Dermis lymphatic vessel endothelial cell (primary cell): Measurements from ENCODE around the gene TMEM238. TPM values are rescaled to one million over a fixed set of nuclear protein-coding genes. Genes with fewer than 3 reads are reported as not detected.

Experiments used
- total RNA-seq: library from RNA; depleted of rRNA; stranded (reverse); fragments of >200 nt; gene quantifications from 2 replicates; pipeline ENCODE4 v1.2.1, GENCODE V29; 2014

The TMEM238 gene
- 0.17 and 0.22 TPM in 2 replicates for total RNA-seq

GRCh38 chr19:55384131-55384919, at the start of gene TMEM238:
TSS of gene TMEM238 (minus strand) at chr19:55384292. CDS start at chr19:55384259, 33 bp downstream.

GRCh38 chr19:55407550-55407799, 23.4 kb upstream of the TMEM238 start, which contains the start of gene UBE2S:
TSS of gene UBE2S (minus strand) at chr19:55407788. CDS start at chr19:55407589, 199 bp downstream.

GRCh38 chr19:55385724-55386492, 1.8 kb upstream of the TMEM238 start, which contains the start of gene RPL28:
TSS of gene RPL28 (plus strand) at chr19:55385932. CDS start at chr19:55386358, 426 bp downstream.

GRCh38 chr19:55376241-55376933, 7.7 kb downstream of the TMEM238 start, which contains the start of gene TMEM190:
TSS of gene TMEM190 (plus strand) at chr19:55376826. CDS start at chr19:55376854, 28 bp downstream.

GRCh38 chr19:55370305-55370988, 13.6 kb downstream of the TMEM238 start, which contains the start of gene IL11:
TSS of gene IL11 (minus strand) at chr19:55370463. CDS start at chr19:55370310, 153 bp downstream.

GRCh38 chr19:55362990-55363716, 20.9 kb downstream of the TMEM238 start, which contains the start of gene GARIN5B:
TSS of gene GARIN5B (minus strand) at chr19:55363260. CDS start at chr19:55363066, 194 bp downstream.

GRCh38 chr19:55354698-55355212, 29.3 kb downstream of the TMEM238 start, which contains the start of gene COX6B2:
TSS of gene COX6B2 (minus strand) at chr19:55354719. CDS start at chr19:55354521, 198 bp downstream.

GRCh38 chr19:55339105-55339888, 44.8 kb downstream of the TMEM238 start, which contains the start of gene KMT5C:
TSS of gene KMT5C (plus strand) at chr19:55339876. CDS start at chr19:55341937, 2,061 bp downstream.

Other genes starting within 250 kb of the TMEM238 start
- 0.77 and 0.87 TPM in 2 replicates for gene TNNT1, start 235.1 kb downstream of the TMEM238 start, total RNA-seq
- not detected in 2 replicates for gene TNNI3, start 226.6 kb downstream of the TMEM238 start, total RNA-seq
- gene DNAAF3, start 217.7 kb downstream of the TMEM238 start, total RNA-seq: 0.34 and 0.65 TPM in 2 replicates
- under 0.01 TPM in 1 of 2 replicates, not detected in the other for gene SYT5, start 204.0 kb downstream of the TMEM238 start, total RNA-seq
- 0.09 and 0.33 TPM in 2 replicates for gene PTPRH, start 174.8 kb downstream of the TMEM238 start, total RNA-seq
- gene TMEM86B, start 155.5 kb downstream of the TMEM238 start, total RNA-seq: 0.33 and 1.0 TPM in 2 replicates
- gene PPP6R1, start 125.3 kb downstream of the TMEM238 start, total RNA-seq: 16.4 and 18.0 TPM in 2 replicates
- 18.6 and 19.6 TPM in 2 replicates for gene HSPBP1, start 104.2 kb downstream of the TMEM238 start, total RNA-seq
- gene BRSK1, start 100.3 kb downstream of the TMEM238 start, total RNA-seq: 0.65 and 0.77 TPM in 2 replicates
- not detected in 2 replicates for gene TMEM150B, start 59.0 kb downstream of the TMEM238 start, total RNA-seq
- gene KMT5C, start 44.4 kb downstream of the TMEM238 start, total RNA-seq: 3.2 and 3.3 TPM in 2 replicates
- not detected in 2 replicates for gene COX6B2, start 29.6 kb downstream of the TMEM238 start, total RNA-seq
- not detected in 2 replicates for gene GARIN5B, start 21.0 kb downstream of the TMEM238 start, total RNA-seq
- gene IL11, start 13.8 kb downstream of the TMEM238 start, total RNA-seq: 0.33 TPM in 1 of 2 replicates, not detected in the other
- not detected in 2 replicates for gene TMEM190, start 7.5 kb downstream of the TMEM238 start, total RNA-seq
- 177 and 193 TPM in 2 replicates for gene RPL28, start 1.6 kb upstream of the TMEM238 start, total RNA-seq
- gene UBE2S, start 23.5 kb upstream of the TMEM238 start, total RNA-seq: 23.0 and 32.1 TPM in 2 replicates
- gene SHISA7, start 59.0 kb upstream of the TMEM238 start, total RNA-seq: not detected in 2 replicates
- gene ISOC2, start 77.3 kb upstream of the TMEM238 start, total RNA-seq: 55.3 and 66.8 TPM in 2 replicates
- not detected in 2 replicates for gene C19orf85, start 80.5 kb upstream of the TMEM238 start, total RNA-seq
- gene ZNF628, start 92.3 kb upstream of the TMEM238 start, total RNA-seq: 0.43 and 0.76 TPM in 2 replicates
- 7.9 and 8.8 TPM in 2 replicates for gene NAT14, start 100.9 kb upstream of the TMEM238 start, total RNA-seq
- gene SSC5D, start 104.1 kb upstream of the TMEM238 start, total RNA-seq: under 0.01 TPM in 2 replicates
- gene SBK2, start 152.8 kb upstream of the TMEM238 start, total RNA-seq: not detected in 2 replicates
- gene SBK3, start 161.3 kb upstream of the TMEM238 start, total RNA-seq: 0.22 and 0.26 TPM in 2 replicates
- gene ZNF579, start 196.6 kb upstream of the TMEM238 start, total RNA-seq: 1.8 and 2.4 TPM in 2 replicates
- gene FIZ1, start 215.2 kb upstream of the TMEM238 start, total RNA-seq: 2.2 and 2.7 TPM in 2 replicates
- 7.9 and 11.4 TPM in 2 replicates for gene ZNF524, start 216.0 kb upstream of the TMEM238 start, total RNA-seq
- gene ZNF865, start 221.4 kb upstream of the TMEM238 start, total RNA-seq: 0.54 and 0.60 TPM in 2 replicates
- gene ZNF784, start 240.3 kb upstream of the TMEM238 start, total RNA-seq: 4.4 and 4.5 TPM in 2 replicates